Type B pancreatic cell (in vitro differentiated cells): Measurements from ENCODE around the gene ADARB2. TPM values are rescaled to one million over a fixed set of nuclear protein-coding genes. Genes with fewer than 3 reads are reported as not detected.
"Not testable (repeated sequence)": the region's sequence is repeated elsewhere in the genome, so short reads cannot be mapped to it uniquely, and the experiment has no call there.

Source experiments
- DNase-seq: peaks from one replicate; pipeline ENCODE4 v3.0.0; 2021; ENCODE audit warnings: mixed read lengths; ENCODE audit not compliant: unreplicated experiment; ENCODE audit errors: extremely low spot score
- H3K27ac Mint-ChIP-seq: 2 replicates; pipeline ENCODE4 v1.8.0; 2021; ENCODE audit warnings: mild to moderate bottlenecking, mixed read lengths
- H3K27me3 Mint-ChIP-seq: 2 replicates; pipeline ENCODE4 v1.8.0; 2021; ENCODE audit warnings: mixed read lengths
- H3K36me3 Mint-ChIP-seq: 2 replicates; pipeline ENCODE4 v1.8.0; 2021; ENCODE audit warnings: mixed read lengths
- H3K4me1 Mint-ChIP-seq: one replicate; pipeline ENCODE4 v1.8.0; 2021; ENCODE audit warnings: mixed read lengths; ENCODE audit not compliant: unreplicated experiment
- H3K4me3 Mint-ChIP-seq: 2 replicates; pipeline ENCODE4 v1.8.0; 2021; ENCODE audit warnings: mild to moderate bottlenecking, mixed read lengths
- H3K9me3 Mint-ChIP-seq: 2 replicates; pipeline ENCODE4 v1.8.0; 2021; ENCODE audit warnings: mixed read lengths
- total RNA-seq: library from RNA; stranded (reverse); gene quantifications from 2 replicates; pipeline ENCODE4 v1.2.1, GENCODE V29; 2021; ENCODE audit warnings: low replicate concordance
- TF ChIP-seq, protein P1 (sequence below): fragments of 200-600 bp; sonication (generic); conservative IDR thresholded peaks from 2 replicates; pipeline ENCODE4 v1.5.0; 2021; ENCODE audit warnings: antibody characterized with exemption, mild to moderate bottlenecking

The ADARB2 gene
- total RNA-seq, 1 donor from 2014 or later, result 4.9 TPM

DNA sequence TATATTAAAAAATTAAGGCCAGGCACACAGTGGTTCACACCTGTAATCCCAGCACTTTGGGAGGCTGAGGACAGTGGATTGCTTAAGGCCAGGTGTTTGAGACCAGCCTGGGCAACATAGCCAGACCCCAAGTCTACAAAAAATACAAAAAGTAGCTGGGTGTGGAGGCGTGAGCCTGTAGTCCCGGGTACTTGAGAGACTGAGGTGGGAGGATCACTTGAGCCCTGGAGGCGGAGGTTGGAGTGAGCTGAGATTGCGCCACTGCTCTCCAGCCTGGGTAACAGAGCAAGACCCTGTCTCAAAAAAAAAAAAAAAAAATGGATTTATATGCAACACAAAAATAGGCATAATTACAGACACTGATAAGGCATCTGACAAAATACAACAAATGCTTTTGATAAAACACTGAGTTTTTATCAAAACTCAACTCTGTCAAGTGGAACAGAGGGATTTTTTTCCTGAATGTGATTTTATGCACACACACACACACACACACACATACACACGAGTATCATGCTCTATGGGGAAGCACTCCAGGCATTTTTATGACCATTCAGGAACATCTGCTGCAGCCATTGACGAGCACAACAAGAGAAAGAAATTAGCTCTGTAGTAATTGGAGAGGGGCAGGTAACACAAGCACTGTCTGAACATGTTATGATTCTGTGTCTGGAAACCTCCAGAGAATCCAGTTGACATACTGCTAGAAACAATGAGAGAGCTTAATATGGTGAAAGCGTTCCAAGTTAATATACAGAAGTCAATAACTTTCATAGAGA is 488.0 kb downstream of the ADARB2 start:
- Mint-ChIP-seq H3K4me3 (no peak overlapping the region), H3K27me3 (peaks cover 14% of the 10 kb centered on the region), H3K9me3 (no peaks in the 10 kb centered on the region), H3K4me1 (no peaks in the 10 kb centered on the region), H3K36me3 (no peaks in the 10 kb centered on the region), H3K27ac (no peak overlapping the region)
- no peak for DNase-seq
- TF ChIP-seq, protein P1, sequence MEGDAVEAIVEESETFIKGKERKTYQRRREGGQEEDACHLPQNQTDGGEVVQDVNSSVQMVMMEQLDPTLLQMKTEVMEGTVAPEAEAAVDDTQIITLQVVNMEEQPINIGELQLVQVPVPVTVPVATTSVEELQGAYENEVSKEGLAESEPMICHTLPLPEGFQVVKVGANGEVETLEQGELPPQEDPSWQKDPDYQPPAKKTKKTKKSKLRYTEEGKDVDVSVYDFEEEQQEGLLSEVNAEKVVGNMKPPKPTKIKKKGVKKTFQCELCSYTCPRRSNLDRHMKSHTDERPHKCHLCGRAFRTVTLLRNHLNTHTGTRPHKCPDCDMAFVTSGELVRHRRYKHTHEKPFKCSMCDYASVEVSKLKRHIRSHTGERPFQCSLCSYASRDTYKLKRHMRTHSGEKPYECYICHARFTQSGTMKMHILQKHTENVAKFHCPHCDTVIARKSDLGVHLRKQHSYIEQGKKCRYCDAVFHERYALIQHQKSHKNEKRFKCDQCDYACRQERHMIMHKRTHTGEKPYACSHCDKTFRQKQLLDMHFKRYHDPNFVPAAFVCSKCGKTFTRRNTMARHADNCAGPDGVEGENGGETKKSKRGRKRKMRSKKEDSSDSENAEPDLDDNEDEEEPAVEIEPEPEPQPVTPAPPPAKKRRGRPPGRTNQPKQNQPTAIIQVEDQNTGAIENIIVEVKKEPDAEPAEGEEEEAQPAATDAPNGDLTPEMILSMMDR, result no peak

DNA sequence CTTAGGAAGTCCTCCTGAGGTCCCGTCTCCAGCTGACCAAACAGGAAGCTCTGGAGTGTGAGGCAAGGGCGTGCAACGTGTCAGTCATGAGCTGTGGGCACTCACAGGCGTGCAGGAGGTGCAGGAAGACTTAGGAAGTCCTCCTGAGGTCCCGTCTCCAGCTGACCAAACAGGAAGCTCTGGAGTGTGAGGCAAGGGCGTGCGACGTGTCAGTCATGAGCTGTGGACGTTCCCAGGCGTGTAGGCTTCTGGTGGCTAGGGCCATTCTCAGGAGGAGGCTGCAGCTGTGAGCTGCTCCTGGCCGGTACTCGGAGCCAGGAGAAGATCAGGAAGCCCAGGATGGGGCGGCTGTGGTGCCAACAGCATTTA is 489.1 kb downstream of the ADARB2 start:
- H3K27me3 Mint-ChIP-seq, result peaks cover 13% of the 10 kb centered on the region
- H3K9me3 Mint-ChIP-seq, H3K36me3 Mint-ChIP-seq, H3K4me3 Mint-ChIP-seq, H3K4me1 Mint-ChIP-seq, DNase-seq, H3K27ac Mint-ChIP-seq: not testable (repeated sequence)

DNA sequence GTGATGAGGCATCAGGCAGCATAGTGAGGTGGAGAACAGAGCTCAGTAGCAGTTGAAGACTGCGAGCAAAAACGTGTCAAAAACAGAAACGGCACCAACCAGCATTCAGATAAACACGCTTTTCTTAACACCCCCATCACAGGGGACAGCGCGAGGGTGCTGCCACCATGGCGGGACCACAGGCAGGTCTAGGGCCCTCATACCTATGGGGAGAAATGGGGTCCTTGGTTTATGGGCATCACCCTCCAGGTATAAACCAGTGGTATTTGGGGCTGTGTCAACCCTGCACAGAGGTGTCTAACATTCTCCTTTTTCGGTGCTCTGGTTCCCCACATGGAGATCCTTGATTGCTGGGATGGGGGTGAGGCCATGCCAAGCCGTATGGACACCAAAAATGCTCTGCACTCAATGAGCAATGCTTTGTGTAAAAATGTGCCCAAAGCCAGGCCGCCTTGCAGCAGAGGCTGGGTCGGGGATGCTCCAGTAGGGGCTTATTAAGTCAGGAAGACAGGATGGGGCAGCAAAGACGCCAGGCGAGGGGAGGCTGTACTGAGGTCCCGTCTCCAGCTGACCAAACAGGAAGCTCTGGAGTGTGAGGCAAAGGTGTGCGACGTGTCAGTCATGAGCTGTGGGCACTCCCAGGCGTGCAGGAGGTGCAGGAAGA is 489.6 kb downstream of the ADARB2 start:
- H3K27me3 Mint-ChIP-seq, result peaks cover 18% of the 10 kb centered on the region
- peaks cover 4% of the 10 kb centered on the region for H3K4me1 Mint-ChIP-seq
- H3K27ac Mint-ChIP-seq, result no peak overlapping the region
- no peaks in the 10 kb centered on the region for H3K36me3 Mint-ChIP-seq
- H3K9me3 Mint-ChIP-seq, result no peaks in the 10 kb centered on the region
- no peak for DNase-seq
- TF ChIP-seq, protein P1, result no peak
- no peak overlapping the region for H3K4me3 Mint-ChIP-seq

DNA sequence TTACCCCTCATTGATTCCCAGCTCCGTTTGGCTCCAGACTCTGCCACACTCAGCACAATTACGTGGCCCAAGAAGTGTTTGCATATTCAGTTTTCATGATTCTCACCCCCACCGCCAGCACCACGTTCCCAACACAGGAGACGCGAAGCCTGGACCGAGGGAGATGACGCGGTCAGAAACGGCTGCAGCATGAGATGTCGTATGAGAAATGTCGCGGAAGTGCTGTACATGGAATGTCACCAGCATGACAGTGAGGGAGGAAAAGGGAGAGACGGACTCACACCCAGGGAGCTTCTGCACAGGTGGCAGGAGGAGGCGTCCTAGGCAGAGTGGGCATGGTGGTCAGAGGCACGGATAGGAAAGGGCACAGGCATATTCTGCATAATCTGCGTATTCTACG is 492.8 kb downstream of the ADARB2 start:
- Mint-ChIP-seq H3K27me3 (peaks cover 30% of the 10 kb centered on the region), H3K9me3 (no peaks in the 10 kb centered on the region), H3K4me1 (peaks cover 8% of the 10 kb centered on the region), H3K4me3 (no peak overlapping the region), H3K36me3 (no peaks in the 10 kb centered on the region), H3K27ac (no peak overlapping the region)
- DNase-seq, result no peak
- TF ChIP-seq, protein P1, result no peak

DNA sequence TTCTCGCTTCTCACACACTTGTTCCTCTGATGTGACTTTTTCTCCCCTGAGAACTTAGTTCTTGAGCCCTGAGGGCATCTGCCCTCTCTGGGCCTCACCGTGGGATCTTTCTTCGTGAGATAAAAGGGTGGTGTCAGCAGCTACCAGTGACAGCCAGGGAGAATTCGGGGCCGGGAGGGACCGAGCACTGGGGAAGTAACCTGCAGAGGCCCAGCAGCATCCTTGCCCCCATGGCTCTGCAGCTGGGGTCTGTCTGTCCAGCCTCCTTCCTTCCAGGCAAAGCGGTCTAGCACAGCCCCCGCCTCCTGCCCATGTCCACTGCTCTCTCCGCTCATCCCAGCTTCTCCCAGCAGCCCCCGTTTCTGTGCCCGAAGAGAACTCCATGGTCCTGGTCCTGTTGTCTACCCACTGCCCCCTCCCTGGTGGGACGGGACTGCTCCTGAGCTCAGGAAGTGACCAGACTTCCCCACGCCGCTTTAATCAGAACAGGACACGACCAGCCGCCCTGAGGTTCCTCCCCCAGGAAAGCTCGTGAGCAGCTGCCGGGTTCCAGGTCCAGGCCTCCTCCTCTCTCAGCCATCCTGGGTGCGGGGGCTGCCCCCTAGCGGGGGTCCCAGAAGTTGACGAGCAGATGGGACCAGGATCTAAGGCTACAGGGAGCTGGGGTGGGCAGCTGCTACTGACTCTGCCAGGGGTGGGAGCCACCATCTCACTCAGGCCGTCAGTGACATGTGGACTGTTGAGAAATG is 493.7 kb downstream of the ADARB2 start:
- Mint-ChIP-seq H3K27me3 (peaks cover 30% of the 10 kb centered on the region), H3K4me3 (no peak overlapping the region), H3K36me3 (no peaks in the 10 kb centered on the region), H3K27ac (no peak overlapping the region), H3K4me1 (peaks cover 8% of the 10 kb centered on the region), H3K9me3 (no peaks in the 10 kb centered on the region)
- DNase-seq, result no peak
- TF ChIP-seq, protein P1, result peak; percentile 42

DNA sequence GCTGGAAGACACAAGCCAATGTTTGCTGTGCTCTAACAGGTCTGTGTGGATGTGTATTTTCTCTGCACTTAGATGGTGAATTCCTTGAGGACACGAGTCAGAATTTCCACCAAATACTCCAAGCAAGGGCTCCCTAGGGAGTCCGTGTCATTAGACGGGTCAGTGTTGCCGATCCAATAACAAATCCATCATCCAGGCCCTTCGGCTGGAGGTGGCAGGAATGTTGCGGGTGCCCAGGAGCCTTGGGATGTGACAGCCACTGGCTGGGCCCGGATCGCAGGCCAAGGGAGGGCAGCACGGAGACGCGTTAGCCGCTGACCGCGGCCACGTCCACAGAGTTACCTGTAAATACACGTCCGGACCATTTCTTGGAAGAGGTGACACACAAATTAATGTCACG is 494.4 kb downstream of the ADARB2 start:
- Mint-ChIP-seq H3K27ac (no peak overlapping the region), H3K27me3 (peaks cover 30% of the 10 kb centered on the region), H3K36me3 (no peaks in the 10 kb centered on the region), H3K4me1 (peaks cover 8% of the 10 kb centered on the region), H3K4me3 (no peak overlapping the region), H3K9me3 (no peaks in the 10 kb centered on the region)
- TF ChIP-seq, protein P1, result no peak
- DNase-seq, result no peak
